A673 (cell line): ENCODE measurements around the gene DUOXA2.

Source experiments
- CTCF ChIP-seq: fragments of 300-800, 200-600 bp; sonication (generic); conservative IDR thresholded peaks from 2 replicates; pipeline ENCODE4 v1.5.1; 2017; ENCODE audit warnings: low read depth, mild to moderate bottlenecking, antibody characterized with exemption, low read length, moderate library complexity, mixed read lengths
- EZH2 ChIP-seq: fragments of 200-600 bp; sonication (generic); IDR thresholded peaks from 2 replicates; pipeline ENCODE4 v1.6.1; 2017; ENCODE audit warnings: borderline replicate concordance, low read depth, mild to moderate bottlenecking, mixed read lengths, antibody characterized with exemption, low read length; ENCODE audit not compliant: poor library complexity, severe bottlenecking

GRCh38 chr15:45099549-45100165 lies 14.5 kb upstream of the DUOXA2 start:
- no peak for TF ChIP-seq CTCF
- TF ChIP-seq EZH2: no peak
